ENCODE data around the gene OR2AE1. TPM values are rescaled to one million over a fixed set of nuclear protein-coding genes. Genes with fewer than 3 reads are reported as not detected.

Gene OR2AE1, protein sequence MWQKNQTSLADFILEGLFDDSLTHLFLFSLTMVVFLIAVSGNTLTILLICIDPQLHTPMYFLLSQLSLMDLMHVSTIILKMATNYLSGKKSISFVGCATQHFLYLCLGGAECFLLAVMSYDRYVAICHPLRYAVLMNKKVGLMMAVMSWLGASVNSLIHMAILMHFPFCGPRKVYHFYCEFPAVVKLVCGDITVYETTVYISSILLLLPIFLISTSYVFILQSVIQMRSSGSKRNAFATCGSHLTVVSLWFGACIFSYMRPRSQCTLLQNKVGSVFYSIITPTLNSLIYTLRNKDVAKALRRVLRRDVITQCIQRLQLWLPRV
- total RNA-seq: under 1 TPM in 1 of 3 donors, not detected in 2; 0.47 TPM
- long read RNA-seq, donor 1: 0 reads
- long read RNA-seq, donor 2: 0 reads

DNA sequence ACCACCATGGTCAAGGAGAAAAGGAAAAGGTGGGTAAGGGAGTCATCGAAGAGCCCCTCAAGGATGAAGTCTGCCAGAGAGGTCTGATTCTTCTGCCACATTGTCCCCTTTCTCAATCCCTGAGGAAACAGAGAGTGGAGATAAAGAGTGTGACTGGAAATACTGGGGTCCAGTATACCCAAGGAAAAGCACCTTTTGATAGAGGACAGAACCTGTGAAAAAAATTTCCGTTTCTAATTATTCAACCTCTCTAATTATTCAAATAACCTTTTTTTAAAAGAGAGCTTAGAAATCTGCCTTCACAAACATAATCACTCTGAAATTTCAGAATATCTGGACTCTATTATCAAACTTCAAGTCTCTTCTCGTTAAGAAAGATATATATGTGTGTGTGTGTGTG lies at the start of gene OR2AE1:
OR2AE1 (minus strand) TSS at position 101 of the 400 bp plus-strand sequence; CDS start at position 101, 0 bp downstream.
- no peak for ATAC-seq
- no peak for DNase-seq
- Histone ChIP-seq H3K36me3 (ENCODE audit: low read depth) (no peaks in the 10 kb centered on the region), H3K4me3 (no peak within 1 kb of the TSS), H3K4me1 (ENCODE audit: low read depth) (no peaks in the 10 kb centered on the region), H3K9me3 (no peaks in the 10 kb centered on the region)
- TF ChIP-seq, protein P1, sequence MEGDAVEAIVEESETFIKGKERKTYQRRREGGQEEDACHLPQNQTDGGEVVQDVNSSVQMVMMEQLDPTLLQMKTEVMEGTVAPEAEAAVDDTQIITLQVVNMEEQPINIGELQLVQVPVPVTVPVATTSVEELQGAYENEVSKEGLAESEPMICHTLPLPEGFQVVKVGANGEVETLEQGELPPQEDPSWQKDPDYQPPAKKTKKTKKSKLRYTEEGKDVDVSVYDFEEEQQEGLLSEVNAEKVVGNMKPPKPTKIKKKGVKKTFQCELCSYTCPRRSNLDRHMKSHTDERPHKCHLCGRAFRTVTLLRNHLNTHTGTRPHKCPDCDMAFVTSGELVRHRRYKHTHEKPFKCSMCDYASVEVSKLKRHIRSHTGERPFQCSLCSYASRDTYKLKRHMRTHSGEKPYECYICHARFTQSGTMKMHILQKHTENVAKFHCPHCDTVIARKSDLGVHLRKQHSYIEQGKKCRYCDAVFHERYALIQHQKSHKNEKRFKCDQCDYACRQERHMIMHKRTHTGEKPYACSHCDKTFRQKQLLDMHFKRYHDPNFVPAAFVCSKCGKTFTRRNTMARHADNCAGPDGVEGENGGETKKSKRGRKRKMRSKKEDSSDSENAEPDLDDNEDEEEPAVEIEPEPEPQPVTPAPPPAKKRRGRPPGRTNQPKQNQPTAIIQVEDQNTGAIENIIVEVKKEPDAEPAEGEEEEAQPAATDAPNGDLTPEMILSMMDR (IDR thresholded peaks at IDR 0.05): no peak
- intact Hi-C loops (cut with DNase I, micrococcal nuclease): no loop called here

DNA sequence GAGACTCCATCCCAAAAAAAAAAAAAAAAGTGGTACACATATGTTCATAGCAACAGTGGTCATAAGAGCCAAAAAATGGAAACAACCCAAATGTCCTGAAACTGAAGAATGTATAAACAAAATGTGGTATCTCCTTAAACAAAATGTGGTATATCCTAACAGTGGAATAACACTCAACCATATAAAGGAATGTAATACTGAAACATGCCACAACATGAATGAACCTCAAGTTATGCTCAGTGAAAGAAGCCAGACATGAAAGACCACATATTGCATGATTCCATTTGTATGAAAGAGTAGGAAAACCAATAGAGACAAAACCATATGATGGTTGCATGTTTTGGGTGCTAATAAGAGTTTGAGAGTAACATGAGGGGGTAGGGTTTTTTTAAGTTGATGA lies 49.5 kb upstream of the OR2AE1 start:
- no peak for DNase-seq
- no peak for ATAC-seq
- Histone ChIP-seq H3K9me3 (no peaks in the 10 kb centered on the region), H3K4me1 (ENCODE audit: low read depth) (no peaks in the 10 kb centered on the region), H3K36me3 (ENCODE audit: low read depth) (no peaks in the 10 kb centered on the region), H3K4me3 (no peak overlapping the region)
- TF ChIP-seq, protein P1 (IDR thresholded peaks at IDR 0.05): no peak
- intact Hi-C loops (cut with DNase I, micrococcal nuclease): no loop called here

DNA sequence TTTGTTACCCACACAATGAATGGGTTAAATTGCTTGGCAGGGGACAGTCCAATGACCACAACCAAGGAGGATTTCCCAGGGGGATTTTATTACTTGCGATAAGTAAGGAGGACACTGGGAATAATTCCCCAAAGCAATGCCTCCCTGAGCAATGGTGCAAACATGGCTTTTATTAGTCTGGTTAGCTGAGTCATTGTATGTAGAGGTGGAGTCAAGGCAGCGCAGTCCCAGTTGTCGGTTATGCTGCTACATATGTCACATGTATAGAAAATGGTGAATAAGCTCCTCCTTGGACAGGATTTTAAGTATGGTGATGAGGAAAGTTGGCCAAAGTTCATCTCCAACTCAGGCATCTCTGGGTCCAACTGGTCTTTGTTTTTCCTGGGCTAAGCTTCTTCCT lies 46.4 kb upstream of the OR2AE1 start:
- Histone ChIP-seq H3K9me3 (no peaks in the 10 kb centered on the region), H3K4me1 (ENCODE audit: low read depth) (peaks cover 9% of the 10 kb centered on the region), H3K36me3 (ENCODE audit: low read depth) (no peaks in the 10 kb centered on the region), H3K4me3 (no peak overlapping the region)
- intact Hi-C loops (cut with DNase I, micrococcal nuclease): no loop called here
- TF ChIP-seq, protein P1 (IDR thresholded peaks at IDR 0.05): no peak
- ATAC-seq (no peak), DNase-seq (no peak)

DNA sequence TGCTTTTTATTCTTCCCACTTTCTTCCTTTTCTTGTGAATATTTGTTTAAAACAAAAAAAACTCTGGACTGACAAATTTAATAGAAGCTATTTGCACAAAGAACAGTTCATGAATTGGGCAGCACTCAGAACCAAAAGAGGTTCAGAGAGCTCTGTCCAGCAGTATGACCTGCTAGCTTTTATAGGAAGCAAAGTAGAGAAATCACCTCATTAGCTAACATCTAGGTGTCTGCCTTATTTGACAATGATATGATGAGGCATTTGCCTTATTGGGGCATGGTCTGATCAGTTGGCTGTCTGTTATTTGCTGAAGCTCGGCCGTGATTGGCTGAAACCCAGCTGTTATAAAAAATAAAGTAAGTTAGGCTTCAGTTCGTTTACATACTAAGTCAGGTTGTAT lies 43.3 kb upstream of the OR2AE1 start:
- DNase-seq: no peak
- no peak for ATAC-seq
- TF ChIP-seq, protein P1 (IDR thresholded peaks at IDR 0.05): no peak

DNA sequence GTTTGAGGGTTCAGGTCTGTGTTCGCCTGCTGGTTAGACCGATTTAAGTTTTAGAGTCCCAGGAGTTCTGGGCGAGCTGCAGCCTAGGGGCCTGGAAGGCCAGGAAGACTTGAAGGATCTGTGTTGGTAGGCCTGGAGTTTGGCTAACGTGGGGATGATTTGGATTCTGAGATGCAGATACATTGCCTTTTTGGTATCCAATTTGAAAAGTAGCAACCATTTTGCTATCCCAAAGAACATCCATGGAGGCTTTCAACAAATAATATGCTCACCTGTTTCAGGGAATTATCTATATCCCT lies 42.9 kb upstream of the OR2AE1 start:
- Histone ChIP-seq H3K4me3 (peak overlapping the region; percentile 88), H3K36me3 (ENCODE audit: low read depth) (no peaks in the 10 kb centered on the region), H3K9me3 (no peaks in the 10 kb centered on the region), H3K4me1 (ENCODE audit: low read depth) (peaks cover 25% of the 10 kb centered on the region)
- intact Hi-C loops (cut with DNase I, micrococcal nuclease): no loop called here
- TF ChIP-seq, protein P1 (IDR thresholded peaks at IDR 0.05): no peak
- ATAC-seq (no peak), DNase-seq (no peak)

More for the DNA sequence above, 43.3 kb upstream of the OR2AE1 start:
- Histone ChIP-seq H3K4me1 (ENCODE audit: low read depth) (peaks cover 25% of the 10 kb centered on the region), H3K9me3 (no peaks in the 10 kb centered on the region), H3K36me3 (ENCODE audit: low read depth) (no peaks in the 10 kb centered on the region), H3K4me3 (no peak overlapping the region)
- intact Hi-C loops (cut with DNase I, micrococcal nuclease): no loop called here
